ENCODE measurements around the gene RBM28. TPM values are rescaled to one million over a fixed set of nuclear protein-coding genes. Genes with fewer than 3 reads are reported as not detected.

RBM28 gene
- total RNA-seq (10 to 100 TPM; 38.4 to 41.5 TPM), polyA plus RNA-seq (10 to 100 TPM in 1 of 2 donors, 1 to 10 TPM in 1; 5.0 to 26.3 TPM)
- long read RNA-seq, donor 1, full-length matches to known transcripts, result 17 of 48 reads
- long read RNA-seq, donor 1, partial matches to known transcripts, result 19 of 48 reads
- long read RNA-seq, donor 1, other reads (novel, unspliced or antisense), result 12 of 48 reads
- long read RNA-seq, donor 2, full-length matches to known transcripts, result 3 of 7 reads
- long read RNA-seq, donor 2, partial matches to known transcripts, result 0 of 7 reads
- long read RNA-seq, donor 2, other reads (novel, unspliced or antisense), result 4 of 7 reads

GRCh38 chr7:128343554-128344430 is at the start of gene RBM28:
Gene RBM28 (minus strand): TSS chr7:128343908. CDS start chr7:128343793, 115 bp downstream.
- Histone ChIP-seq H3K27me3 (ENCODE audit: control insufficient read depth in 1 of 2, insufficient read depth in 2 of 2, low read length in 1 of 2) (no peaks in the 10 kb centered on the region), H3K4me1 (ENCODE audit: control insufficient read depth in 1 of 2, insufficient read depth in 2 of 2, low read length in 2 of 2) (peaks cover 3% of the 10 kb centered on the region in 2 donors), H3K9me3 (ENCODE audit: control insufficient read depth, low read length) (no peaks in the 10 kb centered on the region), H3K27ac (ENCODE audit: low read depth in 1 of 2, low read length in 2 of 2) (peak within 1 kb of the TSS in 1 of 2 donors; percentile 93), H3K4me3 (ENCODE audit: low read length in 2 of 2) (peak within 1 kb of the TSS; percentile 79 to 88), H3K36me3 (ENCODE audit: control insufficient read depth in 1 of 2, insufficient read depth in 2 of 2, low read length in 1 of 2) (peaks cover 0 to 6% of the 10 kb centered on the region in 2 donors)
- ATAC-seq (ENCODE audit: low FRiP score) (peak; percentile 96), DNase-seq (peak; percentile 91 to 92)
- 12 to 13% methylated on average over 49 of the region's 49 CpGs for WGBS, 2 donors
- intact Hi-C loops (cut with DNase I), result loop anchor here in 1 of 2 donors (10.0 kb wide), 1 partner anchor 131 kb away; the partner anchor contains the start of gene METTL2B

DNA sequence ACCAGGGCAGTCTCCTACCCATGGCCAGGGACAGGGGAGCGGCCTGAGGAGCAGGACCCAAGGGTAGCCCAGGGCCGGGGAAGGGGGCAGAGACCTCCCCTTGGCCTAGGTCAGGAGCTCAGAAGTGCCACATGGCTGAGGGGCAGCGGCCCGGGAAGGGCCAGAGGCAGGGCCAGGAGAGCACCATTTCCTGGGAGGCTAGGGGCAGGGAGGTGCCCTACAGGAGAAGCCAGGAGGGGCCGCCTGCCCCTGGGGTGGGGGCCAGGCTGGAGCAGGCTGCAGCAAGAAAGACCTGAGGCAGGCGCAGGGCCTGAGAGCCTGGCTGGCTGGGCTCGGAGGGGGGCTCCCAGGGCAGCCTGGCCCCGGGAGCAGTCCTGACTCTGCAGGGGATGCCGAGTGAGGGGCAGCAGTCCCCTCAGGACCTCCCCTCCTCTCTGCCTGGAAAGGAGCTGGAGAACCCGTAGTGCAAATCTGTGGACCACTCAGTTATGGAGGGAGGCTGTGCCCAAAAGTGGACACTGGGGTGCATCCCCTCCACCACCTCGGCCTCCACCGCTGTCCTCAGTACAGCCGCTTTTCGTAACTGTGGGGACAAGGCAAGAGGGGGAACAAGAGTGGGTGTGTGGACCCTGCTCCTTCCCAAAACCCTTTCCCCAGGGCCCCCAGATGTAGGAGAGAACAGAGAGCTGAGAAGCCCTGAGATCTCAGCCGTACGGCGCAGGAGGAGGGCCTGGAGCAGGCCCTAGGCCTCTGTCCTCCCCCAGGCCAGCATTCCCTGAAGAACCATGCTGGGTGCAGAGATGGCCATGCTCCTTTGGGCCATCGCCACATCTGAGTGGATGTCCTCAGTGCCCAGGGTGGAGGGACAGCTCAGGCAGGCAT is 49.0 kb upstream of the RBM28 start:
- Histone ChIP-seq H3K36me3 (ENCODE audit: control insufficient read depth in 1 of 2, insufficient read depth in 2 of 2, low read length in 1 of 2) (no peaks in the 10 kb centered on the region), H3K4me1 (ENCODE audit: control insufficient read depth in 1 of 2, insufficient read depth in 2 of 2, low read length in 2 of 2) (no peaks in the 10 kb centered on the region), H3K9me3 (ENCODE audit: control insufficient read depth, low read length) (no peaks in the 10 kb centered on the region), H3K4me3 (ENCODE audit: low read length in 2 of 2) (no peak overlapping the region), H3K27ac (ENCODE audit: low read depth in 1 of 2, low read length in 2 of 2) (no peak overlapping the region), H3K27me3 (ENCODE audit: control insufficient read depth in 1 of 2, insufficient read depth in 2 of 2, low read length in 1 of 2) (no peaks in the 10 kb centered on the region)
- DNase-seq, result no peak
- intact Hi-C loops (cut with DNase I), result no loop called here
- peak; percentile 25 for ATAC-seq (ENCODE audit: low FRiP score)
- WGBS, 2 donors, result 89 to 90% methylated on average over 18 of the region's 18 CpGs

DNA sequence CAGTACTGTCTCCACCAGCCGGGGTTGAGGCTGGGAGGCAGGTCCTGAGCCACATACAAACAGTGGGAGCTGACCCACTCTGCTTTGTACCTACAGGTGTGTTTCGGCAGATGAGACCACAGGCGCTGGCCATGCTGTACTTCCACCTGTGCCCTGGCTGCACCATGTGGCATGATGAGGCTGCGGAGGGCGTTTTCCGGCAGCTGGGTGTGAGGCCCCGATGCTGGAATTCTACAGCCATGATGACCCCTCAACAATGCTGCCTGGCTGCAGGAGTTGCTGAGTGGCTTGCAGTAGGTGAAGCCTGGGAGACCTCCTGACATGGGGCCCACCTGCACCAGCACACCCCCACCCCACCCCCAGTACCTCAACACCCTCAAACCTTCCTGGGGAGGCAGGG is 48.1 kb upstream of the RBM28 start:
- Histone ChIP-seq H3K27me3 (ENCODE audit: control insufficient read depth in 1 of 2, insufficient read depth in 2 of 2, low read length in 1 of 2) (no peaks in the 10 kb centered on the region), H3K36me3 (ENCODE audit: control insufficient read depth in 1 of 2, insufficient read depth in 2 of 2, low read length in 1 of 2) (no peaks in the 10 kb centered on the region), H3K27ac (ENCODE audit: low read depth in 1 of 2, low read length in 2 of 2) (no peak overlapping the region), H3K4me1 (ENCODE audit: control insufficient read depth in 1 of 2, insufficient read depth in 2 of 2, low read length in 2 of 2) (no peaks in the 10 kb centered on the region), H3K4me3 (ENCODE audit: low read length in 2 of 2) (no peak overlapping the region), H3K9me3 (ENCODE audit: control insufficient read depth, low read length) (no peaks in the 10 kb centered on the region)
- DNase-seq (peak in 1 of 2 donors; percentile 39), ATAC-seq (ENCODE audit: low FRiP score) (no peak)
- intact Hi-C loops (cut with DNase I), result no loop called here
- WGBS, 2 donors, result 89 to 94% methylated on average over 7 of the region's 7 CpGs

- H3K4me1 ChIP-seq (ENCODE audit: control insufficient read depth in 1 of 2, insufficient read depth in 2 of 2, low read length in 2 of 2), result no peaks in the 10 kb centered on the region
- 77 to 85% methylated on average over 3 of the region's 3 CpGs for WGBS, 2 donors
- DNase-seq, result no peak
- H3K36me3 ChIP-seq (ENCODE audit: control insufficient read depth in 1 of 2, insufficient read depth in 2 of 2, low read length in 1 of 2), result no peaks in the 10 kb centered on the region
- no peak overlapping the region for H3K27ac ChIP-seq (ENCODE audit: low read depth in 1 of 2, low read length in 2 of 2)
- no peaks in the 10 kb centered on the region for H3K27me3 ChIP-seq (ENCODE audit: control insufficient read depth in 1 of 2, insufficient read depth in 2 of 2, low read length in 1 of 2)
- no peak overlapping the region for H3K4me3 ChIP-seq (ENCODE audit: low read length in 2 of 2)
- intact Hi-C loops (cut with DNase I), result no loop called here
- no peaks in the 10 kb centered on the region for H3K9me3 ChIP-seq (ENCODE audit: control insufficient read depth, low read length)
- no peak for ATAC-seq (ENCODE audit: low FRiP score)
Measured at GRCh38 chr7:128390871-128391565, 47.3 kb upstream of the RBM28 start.

GRCh38 chr7:128389618-128390329 is 46.1 kb upstream of the RBM28 start:
- intact Hi-C loops (cut with DNase I), result no loop called here

DNA sequence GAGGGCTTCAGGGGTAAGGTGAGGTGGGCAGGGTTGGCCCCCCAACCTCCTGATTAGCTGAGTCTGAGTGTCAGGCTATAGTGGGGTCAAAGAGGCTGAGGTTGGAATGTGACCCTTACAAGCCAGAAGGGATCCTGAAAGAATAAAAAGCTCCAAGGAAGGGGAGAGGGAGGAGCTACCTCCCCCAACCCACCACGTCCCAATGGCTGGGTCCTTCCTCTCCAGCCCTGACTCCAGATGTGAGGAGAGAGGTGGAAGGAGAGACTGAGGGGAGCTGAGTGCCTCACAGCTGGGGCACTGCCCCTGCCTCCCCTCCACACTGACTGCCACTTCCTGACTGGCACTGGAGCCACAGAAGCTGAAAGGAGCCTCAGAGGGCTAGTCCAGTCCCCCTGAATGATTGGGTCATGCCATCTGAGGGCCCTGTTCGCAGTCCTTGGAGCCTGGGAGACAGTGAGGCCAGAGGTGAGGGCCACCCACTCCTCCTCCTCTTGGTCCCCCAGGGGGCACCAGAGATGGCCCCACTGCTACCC is 45.4 kb upstream of the RBM28 start:
- H3K27ac ChIP-seq (ENCODE audit: low read depth in 1 of 2, low read length in 2 of 2), result no peak overlapping the region
- 23 to 53% methylated on average over 2 of the region's 2 CpGs for WGBS, 2 donors
- H3K36me3 ChIP-seq (ENCODE audit: control insufficient read depth in 1 of 2, insufficient read depth in 2 of 2, low read length in 1 of 2), result no peaks in the 10 kb centered on the region
- no peaks in the 10 kb centered on the region for H3K4me1 ChIP-seq (ENCODE audit: control insufficient read depth in 1 of 2, insufficient read depth in 2 of 2, low read length in 2 of 2)
- no peak overlapping the region for H3K4me3 ChIP-seq (ENCODE audit: low read length in 2 of 2)
- intact Hi-C loops (cut with DNase I), result no loop called here
- DNase-seq (peak in 1 of 2 donors; percentile 13), ATAC-seq (ENCODE audit: low FRiP score) (no peak)
- no peaks in the 10 kb centered on the region for H3K9me3 ChIP-seq (ENCODE audit: control insufficient read depth, low read length)
- no peaks in the 10 kb centered on the region for H3K27me3 ChIP-seq (ENCODE audit: control insufficient read depth in 1 of 2, insufficient read depth in 2 of 2, low read length in 1 of 2)

More at GRCh38 chr7:128389618-128390329, 46.1 kb upstream of the RBM28 start:
- no peak overlapping the region for H3K27ac ChIP-seq (ENCODE audit: low read depth in 1 of 2, low read length in 2 of 2)
- H3K4me3 ChIP-seq (ENCODE audit: low read length in 2 of 2), result no peak overlapping the region
- no peaks in the 10 kb centered on the region for H3K4me1 ChIP-seq (ENCODE audit: control insufficient read depth in 1 of 2, insufficient read depth in 2 of 2, low read length in 2 of 2)
- no peaks in the 10 kb centered on the region for H3K27me3 ChIP-seq (ENCODE audit: control insufficient read depth in 1 of 2, insufficient read depth in 2 of 2, low read length in 1 of 2)
- 76 to 81% methylated on average over 9 of the region's 9 CpGs for WGBS, 2 donors
- no peaks in the 10 kb centered on the region for H3K9me3 ChIP-seq (ENCODE audit: control insufficient read depth, low read length)
- peak in 1 of 2 donors; percentile 42 for DNase-seq
- ATAC-seq (ENCODE audit: low FRiP score), result no peak
- no peaks in the 10 kb centered on the region for H3K36me3 ChIP-seq (ENCODE audit: control insufficient read depth in 1 of 2, insufficient read depth in 2 of 2, low read length in 1 of 2)

DNA sequence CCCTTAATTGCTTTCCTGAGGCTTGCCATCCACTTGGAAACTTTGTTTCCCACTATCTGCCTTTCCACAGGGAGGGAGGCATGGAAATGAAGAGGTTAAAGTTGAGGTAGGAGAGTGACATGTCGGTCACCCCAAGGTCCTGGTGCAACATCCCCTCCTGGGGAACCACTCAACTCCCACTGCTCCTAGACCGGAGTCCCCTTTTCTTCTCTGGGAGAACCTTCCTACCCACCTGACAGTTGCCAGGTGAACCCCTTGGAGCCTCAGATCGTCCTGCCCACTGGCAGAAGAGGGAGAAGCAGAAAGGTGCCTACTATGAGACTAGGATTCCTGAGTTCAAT is 44.4 kb upstream of the RBM28 start:
- no peaks in the 10 kb centered on the region for H3K9me3 ChIP-seq (ENCODE audit: control insufficient read depth, low read length)
- 33 to 43% methylated on average over 3 of the region's 3 CpGs for WGBS, 2 donors
- H3K27me3 ChIP-seq (ENCODE audit: control insufficient read depth in 1 of 2, insufficient read depth in 2 of 2, low read length in 1 of 2), result no peaks in the 10 kb centered on the region
- no peak for ATAC-seq (ENCODE audit: low FRiP score)
- no peak overlapping the region for H3K27ac ChIP-seq (ENCODE audit: low read depth in 1 of 2, low read length in 2 of 2)
- no peaks in the 10 kb centered on the region for H3K36me3 ChIP-seq (ENCODE audit: control insufficient read depth in 1 of 2, insufficient read depth in 2 of 2, low read length in 1 of 2)
- intact Hi-C loops (cut with DNase I), result loop anchor here in 1 of 2 donors (1.0 kb wide), 1 partner anchor 40 kb away; no protein-coding TSS in a partner anchor
- H3K4me3 ChIP-seq (ENCODE audit: low read length in 2 of 2), result no peak overlapping the region
- H3K4me1 ChIP-seq (ENCODE audit: control insufficient read depth in 1 of 2, insufficient read depth in 2 of 2, low read length in 2 of 2), result no peaks in the 10 kb centered on the region
- peak in 1 of 2 donors; percentile 22 for DNase-seq

Data from aorta (tissue), 5 donors.